Measurements from ENCODE around the gene FGF23.

GRCh38 chr12:4407136-4407535 is 27.6 kb upstream of the FGF23 start:
- TF ChIP-seq CTCF (IDR thresholded peaks at IDR 0.05) (no peak), POLR2A (IDR thresholded peaks at IDR 0.05) (no peak), POLR2AphosphoS5 (IDR thresholded peaks at IDR 0.05) (no peak), EP300 (IDR thresholded peaks at IDR 0.05; ENCODE audit: low read depth) (no peak)
